Hepatocyte (in vitro differentiated cells): ENCODE results near the gene MRPL53. TPM values are rescaled to one million over a fixed set of nuclear protein-coding genes. Genes with fewer than 3 reads are reported as not detected.

ENCODE experiments used
- DNase-seq: peaks from one replicate; pipeline ENCODE4 v3.0.0-alpha.2; 2016; ENCODE audit warnings: low spot score
- H2AFZ ChIP-seq: fragments of 200-600 bp; sonication (generic); 2 replicates; pipeline ENCODE4 v1.6.0; 2016; ENCODE audit warnings: antibody characterized with exemption, mild to moderate bottlenecking
- H3K27ac ChIP-seq: fragments of 200-600 bp; sonication (generic); 2 replicates; pipeline ENCODE4 v1.5.1; 2016; ENCODE audit warnings: mild to moderate bottlenecking
- H3K27me3 ChIP-seq: fragments of 200-600 bp; sonication (generic); 2 replicates; pipeline ENCODE4 v1.6.1; 2016
- H3K36me3 ChIP-seq: fragments of 200-600 bp; sonication (generic); replicated peaks from 2 replicates; pipeline ENCODE4 v1.5.1; 2016; ENCODE audit warnings: low read depth; ENCODE audit not compliant: insufficient read depth
- H3K4me1 ChIP-seq: fragments of 200-600 bp; sonication (generic); 2 replicates; pipeline ENCODE4 v1.5.1; 2016; ENCODE audit warnings: mild to moderate bottlenecking, moderate library complexity; ENCODE audit not compliant: insufficient read depth
- H3K4me2 ChIP-seq: fragments of 200-600 bp; sonication (generic); 2 replicates; pipeline ENCODE4 v1.6.0; 2016
- H3K4me3 ChIP-seq: fragments of 200-600 bp; sonication (generic); 2 replicates; pipeline ENCODE4 v1.5.1; 2016; ENCODE audit warnings: mild to moderate bottlenecking
- H3K79me2 ChIP-seq: fragments of 200-600 bp; sonication (generic); 2 replicates; pipeline ENCODE4 v1.6.0; 2017; ENCODE audit warnings: mild to moderate bottlenecking
- H3K9me2 ChIP-seq: fragments of 200-600 bp; sonication (generic); replicated peaks from 2 replicates; pipeline ENCODE4 v1.6.0; 2017; ENCODE audit warnings: mild to moderate bottlenecking; ENCODE audit not compliant: insufficient read depth
- H3K9me3 ChIP-seq: fragments of 200-600 bp; sonication (generic); 2 replicates; pipeline ENCODE4 v1.5.1; 2016; ENCODE audit warnings: low read depth, mild to moderate bottlenecking
- H4K20me1 ChIP-seq: fragments of 200-600 bp; sonication (generic); 2 replicates; pipeline ENCODE4 v1.6.0; 2016; ENCODE audit warnings: mild to moderate bottlenecking; ENCODE audit not compliant: insufficient read depth, poor library complexity, severe bottlenecking
- CTCF ChIP-seq: fragments of 200-600 bp; sonication (generic); IDR thresholded peaks from 2 replicates; pipeline ENCODE4 v1.5.1; 2016; ENCODE audit warnings: antibody characterized with exemption, mild to moderate bottlenecking; ENCODE audit not compliant: poor library complexity
- EZH2 ChIP-seq: fragments of 200-600 bp; sonication (generic); IDR thresholded peaks from 2 replicates; pipeline ENCODE4 v1.6.1; 2016; ENCODE audit warnings: antibody characterized with exemption, mild to moderate bottlenecking, borderline replicate concordance
- EZH2phosphoT487 ChIP-seq: fragments of 200-600 bp; sonication (generic); IDR thresholded peaks from one replicate; pipeline ENCODE4 v1.6.1; 2018; ENCODE audit warnings: antibody characterized with exemption, mild to moderate bottlenecking, low read depth, moderate library complexity; ENCODE audit not compliant: unreplicated experiment, severe bottlenecking
- WGBS: methylation state at CpG from one replicate; pipeline ENCODE4 v1.1.6; 2016; ENCODE audit warnings: low lambda C conversion rate; ENCODE audit errors: missing lambda C conversion rate; 5-methylcytosine and 5-hydroxymethylcytosine counted together
- polyA plus RNA-seq: library from polyadenylated mRNA; unstranded; fragments of >200 nt; fragmentation: Nextera tagmentation; extraction: Ambion mirVana; gene quantifications from 2 replicates; pipeline ENCODE4 v1.2.1, GENCODE V29; 2016
- total RNA-seq: library from RNA; depleted of rRNA; stranded (reverse); fragments of >200 nt; gene quantifications from 2 replicates; pipeline ENCODE4 v1.2.3, GENCODE V29; 2014

The MRPL53 gene
- total and polyA plus RNA-seq, 2 experiments from 2014 or later, result 23.4 to 95.9 TPM

GRCh38 chr2:74512744-74513604 is 40.5 kb upstream of the MRPL53 start:
- no peaks in the 10 kb centered on the region for H3K9me2 ChIP-seq
- H3K36me3 ChIP-seq, result no peaks in the 10 kb centered on the region
- no peaks in the 10 kb centered on the region for H4K20me1 ChIP-seq
- peaks cover 84% of the 10 kb centered on the region for H3K27me3 ChIP-seq
- no peaks in the 10 kb centered on the region for H3K9me3 ChIP-seq
- H2AFZ ChIP-seq, result no peak overlapping the region
- no peak for DNase-seq
- TF ChIP-seq EZH2 (peak; percentile 15), EZH2phosphoT487 (no peak), CTCF (no peak)
- H3K4me2 ChIP-seq, result no peak overlapping the region
- no peak overlapping the region for H3K27ac ChIP-seq
- WGBS, result 3% methylated on average over 11 of the region's 36 CpGs
- no peak overlapping the region for H3K4me3 ChIP-seq
- no peaks in the 10 kb centered on the region for H3K79me2 ChIP-seq
- H3K4me1 ChIP-seq, result peaks cover 10% of the 10 kb centered on the region

- Histone ChIP-seq H3K27me3 (peaks cover 67% of the 10 kb centered on the region), H3K9me2 (no peaks in the 10 kb centered on the region), H3K4me3 (no peak overlapping the region), H2AFZ (no peak overlapping the region), H3K27ac (no peak overlapping the region), H3K79me2 (peaks cover 7% of the 10 kb centered on the region), H3K9me3 (no peaks in the 10 kb centered on the region), H3K4me2 (no peak overlapping the region), H4K20me1 (no peaks in the 10 kb centered on the region), H3K4me1 (peaks cover 13% of the 10 kb centered on the region), H3K36me3 (no peaks in the 10 kb centered on the region)
- DNase-seq, result no peak
- TF ChIP-seq EZH2 (no peak), CTCF (no peak), EZH2phosphoT487 (no peak)
- 57% methylated on average over 11 of the region's 11 CpGs for WGBS
Observed at GRCh38 chr2:74511104-74511989, 38.9 kb upstream of the MRPL53 start.

GRCh38 chr2:74510272-74510671 is 37.8 kb upstream of the MRPL53 start:
- Histone ChIP-seq H3K36me3 (no peaks in the 10 kb centered on the region), H3K79me2 (peaks cover 18% of the 10 kb centered on the region), H3K9me2 (no peaks in the 10 kb centered on the region), H3K27me3 (peaks cover 56% of the 10 kb centered on the region), H3K4me1 (peaks cover 18% of the 10 kb centered on the region), H3K4me3 (no peak overlapping the region), H3K27ac (no peak overlapping the region), H4K20me1 (no peaks in the 10 kb centered on the region), H3K9me3 (no peaks in the 10 kb centered on the region), H3K4me2 (no peak overlapping the region), H2AFZ (no peak overlapping the region)
- 91% methylated on average over 4 of the region's 4 CpGs for WGBS
- TF ChIP-seq EZH2phosphoT487 (no peak), EZH2 (no peak), CTCF (no peak)
- no peak for DNase-seq
